ENCODE results near the gene ERC1.
"Not testable (repeated sequence)": the region's sequence is repeated elsewhere in the genome, so short reads cannot be mapped to it uniquely, and the experiment has no call there.

ERC1 gene

GRCh38 chr12:1083151-1083888 lies 92.3 kb downstream of the ERC1 start:
- DNase-seq = no peak

DNA sequence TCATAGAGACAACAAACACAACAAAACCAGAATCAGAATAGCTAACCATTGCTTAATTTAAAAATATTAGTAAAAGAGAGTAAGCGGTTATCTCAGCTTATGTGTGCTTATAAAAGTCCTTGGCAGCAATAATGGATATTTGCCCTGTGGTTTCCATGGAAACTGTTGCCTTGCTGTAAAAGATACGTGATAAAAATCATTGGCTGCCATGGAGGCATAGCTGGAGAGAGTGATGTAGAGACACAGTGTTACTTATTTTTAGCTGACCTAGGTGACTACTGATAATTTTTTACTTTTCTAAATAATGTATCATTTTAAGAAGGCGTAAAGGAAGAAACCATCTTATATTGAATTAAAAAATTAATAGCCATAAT lies 92.9 kb downstream of the ERC1 start:
- DNase-seq = peak; percentile 45

GRCh38 chr12:1091350-1091749 lies 100.3 kb downstream of the ERC1 start:
- DNase-seq = no peak

DNA sequence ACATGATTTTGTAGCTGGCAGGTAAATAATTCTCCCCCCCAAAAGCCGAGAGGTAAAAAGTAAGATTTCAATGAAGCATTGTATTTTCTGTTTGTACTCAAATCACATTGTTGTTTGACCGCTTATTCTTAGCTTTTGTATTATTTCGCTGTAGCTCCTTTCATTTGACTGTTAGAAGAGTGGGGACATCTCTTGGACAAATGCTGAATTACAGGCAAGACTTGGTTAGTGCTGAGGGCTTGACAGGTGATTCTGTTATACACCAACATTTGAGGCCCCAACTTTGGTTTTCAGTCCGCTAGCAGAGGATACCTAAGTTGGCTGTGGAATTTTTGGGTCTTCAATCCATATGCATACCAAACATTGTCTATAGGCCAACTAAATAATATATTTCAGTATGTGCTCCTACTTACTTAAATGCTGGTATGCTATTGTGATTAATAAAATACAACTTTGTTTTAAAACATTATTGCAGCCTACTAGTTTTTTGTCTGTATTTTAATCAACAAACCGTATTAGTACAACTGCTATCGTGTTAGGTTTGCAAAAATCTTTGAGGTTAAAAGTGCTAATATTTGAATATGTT lies 102.2 kb downstream of the ERC1 start:
- peak; percentile 61 for DNase-seq

- DNase-seq = no peak
These were observed 103.7 kb downstream of the ERC1 start for GRCh38 chr12:1094714-1095113.

- no peak for DNase-seq
These were observed 108.1 kb downstream of the ERC1 start for GRCh38 chr12:1099158-1099557.

DNA sequence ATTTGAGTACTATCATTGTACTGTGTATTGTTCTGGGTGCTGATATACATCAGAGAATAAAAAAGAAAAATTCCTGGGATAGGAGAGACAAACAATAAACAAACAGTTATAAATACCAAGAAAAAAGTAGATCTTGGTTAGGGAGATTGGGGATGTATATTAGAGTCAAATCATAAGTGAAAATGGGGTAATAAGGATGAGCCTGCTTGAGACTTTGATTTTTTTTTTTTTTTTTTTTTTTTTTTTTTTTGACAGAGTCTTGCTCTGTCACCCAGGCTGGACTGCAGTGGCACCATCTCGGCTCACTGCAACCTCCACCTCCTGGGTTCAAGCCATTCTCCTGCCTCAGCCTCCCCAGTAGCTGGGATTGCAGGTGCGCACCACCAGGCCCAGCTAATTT lies 108.6 kb downstream of the ERC1 start:
- not testable (repeated sequence) for DNase-seq

DNA sequence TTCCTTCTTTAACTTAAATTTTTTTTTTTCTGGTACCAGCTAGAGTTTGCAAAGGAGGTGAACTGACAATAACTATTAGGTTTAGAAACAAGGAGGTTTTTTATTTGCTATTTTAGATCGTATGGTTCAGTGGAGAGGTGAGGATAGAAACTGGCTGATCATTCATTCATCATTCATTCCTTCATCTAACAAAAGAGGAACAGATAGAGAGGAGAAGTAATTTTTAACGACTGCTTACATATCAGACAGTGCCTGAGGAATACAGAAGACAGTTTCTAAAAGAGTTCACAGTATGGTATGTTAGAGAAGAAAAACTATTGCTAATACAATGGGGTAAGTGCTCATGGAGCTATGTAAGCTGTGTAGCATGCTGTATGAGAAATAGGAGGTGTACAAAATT lies 111.1 kb downstream of the ERC1 start:
- no peak for DNase-seq

DNA sequence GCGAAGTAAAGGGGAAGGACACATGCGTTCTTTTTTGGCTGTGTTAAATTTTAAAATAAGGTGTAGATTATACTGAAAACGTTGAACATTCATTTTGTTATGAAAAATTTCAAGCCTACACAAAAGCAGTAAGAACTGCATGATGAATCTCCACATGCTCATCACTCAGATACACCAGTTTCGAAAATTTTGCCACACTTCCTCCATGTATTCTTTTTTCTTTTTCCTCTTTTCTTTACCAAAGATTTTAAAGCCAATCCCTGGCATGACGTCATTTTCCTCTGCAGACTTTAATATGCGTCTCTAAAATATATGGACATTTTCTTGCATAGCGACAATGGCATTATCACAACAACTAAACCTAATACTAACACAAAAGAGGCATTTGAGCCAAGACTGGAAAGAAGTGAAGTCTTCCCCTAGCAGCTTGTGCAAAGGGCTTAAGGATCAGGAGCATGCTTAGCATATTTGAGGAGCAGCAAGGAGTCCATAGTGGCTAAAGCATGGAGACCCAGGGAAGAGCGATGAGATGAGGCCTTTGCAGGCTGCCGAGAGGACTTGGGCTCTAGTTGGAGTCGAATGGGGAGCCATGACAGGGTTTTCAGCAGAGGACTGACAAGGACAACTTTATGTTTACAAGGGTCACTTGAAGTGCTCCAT lies 111.9 kb downstream of the ERC1 start:
- no peak for DNase-seq

DNA sequence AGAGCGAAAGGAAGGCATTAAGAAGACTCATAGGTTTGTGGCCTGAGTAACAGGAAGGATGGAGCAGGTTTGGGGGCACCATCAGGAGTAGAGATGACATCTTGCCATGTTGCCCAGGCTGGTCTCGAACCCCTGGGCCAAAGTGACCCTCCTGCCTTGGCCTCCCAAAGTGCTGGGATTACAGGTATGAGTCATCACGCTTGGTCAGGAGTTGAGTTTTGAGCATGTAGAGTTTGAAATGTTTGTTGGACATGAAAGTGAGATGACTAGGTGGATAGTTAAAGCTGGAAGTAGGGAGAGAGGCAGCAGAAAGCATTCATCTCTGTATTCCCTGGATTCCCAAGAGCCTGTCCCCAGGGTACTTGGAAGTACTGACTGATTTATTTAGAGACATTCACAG lies 112.6 kb downstream of the ERC1 start:
- DNase-seq = peak; percentile 12

DNA sequence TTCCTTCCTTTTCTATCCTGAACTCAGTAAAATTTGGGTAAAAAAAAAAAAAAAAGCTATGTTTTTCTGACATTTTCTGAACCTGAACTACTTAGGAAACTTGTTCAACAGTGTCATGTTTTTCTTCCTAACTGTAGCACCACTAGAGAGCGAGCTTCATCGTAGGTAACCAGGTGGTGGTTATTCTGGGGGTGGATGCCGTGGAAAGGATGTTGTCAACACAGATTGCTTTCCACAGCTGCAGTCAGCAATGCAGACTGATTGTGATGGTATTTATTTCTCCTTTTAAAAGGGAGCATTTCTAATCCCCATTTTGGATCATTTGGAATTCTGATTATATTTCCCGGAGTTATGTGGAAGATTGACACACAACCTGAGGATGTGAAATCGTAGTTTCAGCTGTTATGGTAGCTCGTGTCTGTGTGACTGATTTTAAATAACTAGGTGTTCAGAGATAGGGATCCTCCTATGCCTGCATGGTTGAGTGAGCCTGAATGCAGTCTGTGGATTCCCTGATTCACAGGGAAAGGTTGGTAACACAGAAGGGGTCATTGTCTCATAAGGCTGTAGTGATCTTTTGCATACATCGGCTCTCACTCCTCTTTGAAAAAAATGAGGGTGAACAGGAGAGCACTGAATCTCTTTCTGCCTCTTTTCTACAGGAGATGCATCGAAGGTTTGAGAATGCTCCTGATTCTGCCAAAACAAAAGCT lies 113.2 kb downstream of the ERC1 start:
- DNase-seq = no peak

DNA sequence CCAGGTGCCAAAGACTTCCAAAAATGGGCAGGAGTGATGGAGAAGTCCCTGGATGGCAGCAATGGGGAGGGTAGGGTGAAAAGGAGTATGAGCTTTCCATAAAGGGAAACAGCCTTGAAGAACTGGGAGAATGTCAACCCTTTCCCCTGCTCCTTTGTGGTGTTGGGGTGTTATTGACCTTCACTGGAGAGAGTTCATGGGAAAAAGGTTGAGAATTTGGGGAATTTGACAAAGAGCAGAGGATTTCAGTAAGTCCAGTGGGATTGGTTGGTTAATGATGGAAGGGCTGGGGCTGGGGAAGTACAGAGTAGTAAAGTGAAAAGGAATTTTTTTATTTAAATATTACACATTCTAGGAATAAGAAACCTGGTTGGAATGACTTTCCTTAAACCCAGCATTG lies 116.6 kb downstream of the ERC1 start:
- DNase-seq = peak; percentile 10

DNA sequence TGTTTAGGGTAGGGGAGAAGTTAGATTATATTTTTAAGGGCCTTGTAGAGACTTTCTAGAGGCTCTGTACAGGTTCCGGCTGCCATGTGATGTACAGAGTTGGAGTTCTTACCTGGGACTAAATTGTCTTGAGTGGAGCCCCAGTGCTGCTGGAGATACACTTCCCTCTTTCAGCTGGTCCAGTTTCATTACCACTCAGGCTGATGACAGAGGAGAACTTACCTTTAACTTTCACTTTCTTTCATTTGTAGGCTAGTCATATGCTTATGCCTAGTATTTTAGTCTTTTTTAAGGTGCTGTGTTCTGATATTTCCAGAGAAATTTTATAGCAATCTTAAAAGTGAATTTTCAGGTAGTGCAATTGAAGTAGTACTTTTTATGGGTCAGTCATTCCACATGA lies 117.3 kb downstream of the ERC1 start:
- DNase-seq = no peak

DNA sequence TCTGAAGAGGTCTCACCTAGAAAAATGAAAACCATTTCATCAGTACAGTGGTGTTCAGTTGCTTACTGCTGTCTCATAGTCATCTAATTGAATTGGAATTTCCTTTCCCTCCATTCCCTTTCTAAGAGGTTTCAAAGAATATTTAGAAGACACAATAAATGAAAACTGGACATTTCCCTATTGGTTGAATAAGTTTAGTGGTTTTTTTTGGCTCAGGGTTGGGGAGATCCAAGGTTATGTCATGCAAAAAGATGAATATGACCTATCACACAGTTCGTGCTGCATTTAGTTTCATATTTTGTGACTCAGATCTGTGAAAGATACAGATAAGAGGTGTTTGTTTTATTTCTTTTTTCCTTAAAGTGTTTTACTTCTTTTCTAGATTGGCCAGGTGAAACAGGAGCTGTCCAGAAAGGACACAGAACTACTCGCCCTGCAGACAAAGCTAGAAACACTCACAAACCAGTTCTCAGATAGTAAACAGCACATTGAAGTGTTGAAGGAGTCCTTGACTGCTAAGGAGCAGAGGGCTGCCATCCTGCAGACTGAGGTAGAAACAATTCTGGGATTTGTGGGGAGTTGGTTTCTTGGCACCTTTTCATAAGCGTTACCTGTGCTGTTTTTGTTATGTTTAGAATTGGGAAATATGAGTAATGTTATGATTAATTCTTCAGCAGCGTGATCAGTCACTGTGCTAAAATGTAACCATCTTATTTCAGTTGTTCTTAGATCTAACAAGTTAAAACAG lies 124.6 kb downstream of the ERC1 start:
- DNase-seq = peak; percentile 79

DNA sequence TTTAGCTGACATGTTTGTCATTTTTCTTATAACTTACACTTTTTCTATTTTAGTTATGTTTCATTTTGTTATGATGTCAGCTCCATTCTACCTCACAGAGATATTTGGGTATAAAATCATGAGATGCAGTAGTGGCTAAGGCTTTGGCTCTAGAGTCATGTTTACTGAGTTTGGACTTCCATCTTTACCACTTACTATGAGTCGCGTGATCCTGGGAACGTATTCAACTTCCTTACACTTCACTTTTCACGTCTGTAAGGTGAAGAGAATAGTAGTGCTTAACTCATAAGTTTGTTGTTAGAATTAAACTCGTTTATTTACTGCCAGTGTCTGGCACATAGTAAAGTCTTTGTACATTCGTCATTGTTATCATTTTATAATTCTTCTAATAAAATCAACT lies 126.3 kb downstream of the ERC1 start:
- DNase-seq = peak; percentile 21

GRCh38 chr12:1117970-1118563 lies 127.0 kb downstream of the ERC1 start:
- DNase-seq = peak; percentile 75

DNA sequence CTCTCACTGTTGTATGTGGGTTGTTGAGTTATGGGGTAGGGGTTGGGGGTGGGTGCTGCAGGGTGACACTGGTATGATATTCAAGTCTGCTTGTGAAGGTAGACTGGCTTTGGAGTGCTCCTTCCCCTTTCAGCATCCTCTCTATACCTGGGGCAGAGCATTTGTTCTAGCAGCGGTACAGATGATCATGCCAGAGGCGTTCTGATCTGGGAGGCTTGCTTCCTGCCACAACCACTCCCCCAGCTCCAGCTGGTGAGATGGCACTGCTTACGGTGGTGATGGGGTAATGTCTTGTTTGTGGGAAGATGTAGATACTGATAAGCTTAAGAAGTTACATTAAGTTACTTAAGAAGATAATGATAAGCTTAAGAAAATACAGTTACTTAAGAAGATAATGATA lies 131.8 kb downstream of the ERC1 start:
- DNase-seq = no peak

DNA sequence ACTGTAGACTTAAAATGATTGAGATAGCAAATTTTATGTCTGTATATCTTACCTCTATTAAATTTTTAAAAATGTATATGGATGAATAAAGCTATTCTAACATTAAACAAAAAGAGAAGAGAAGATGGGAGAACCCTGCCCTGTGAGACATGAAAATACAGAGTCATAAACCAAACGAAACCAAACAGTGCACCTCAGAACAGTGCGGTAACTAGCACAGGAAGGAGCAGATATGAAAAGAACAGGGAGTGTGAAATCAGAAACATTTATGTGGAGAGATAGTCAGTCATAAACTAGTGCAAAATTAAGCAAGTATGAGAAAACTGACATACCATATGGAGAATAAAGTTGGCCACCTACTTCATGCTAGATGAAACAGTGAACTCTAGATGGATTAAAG lies 135.1 kb downstream of the ERC1 start:
- no peak for DNase-seq

- DNase-seq = no peak
These were observed 136.0 kb downstream of the ERC1 start for GRCh38 chr12:1127021-1127420.

DNA sequence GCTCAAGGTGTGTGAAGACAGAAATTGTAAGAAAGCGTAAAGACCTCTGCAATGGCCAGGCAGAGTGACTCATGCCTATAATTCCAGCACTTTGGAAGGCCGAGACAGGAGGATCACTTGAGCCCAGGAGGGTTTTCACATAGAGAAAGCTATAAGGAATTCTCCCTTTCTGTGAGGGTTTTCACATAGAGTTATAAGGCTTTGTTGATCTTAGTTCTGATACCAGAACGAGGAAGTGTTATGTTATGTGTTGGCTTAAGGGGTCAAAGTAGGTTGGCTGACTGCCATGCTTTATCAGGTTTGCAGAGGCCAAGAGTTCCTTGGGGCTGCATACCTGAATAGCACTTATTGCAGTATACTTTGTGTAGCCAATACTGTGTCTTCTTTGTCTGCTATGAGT lies 139.1 kb downstream of the ERC1 start:
- DNase-seq = no peak

DNA sequence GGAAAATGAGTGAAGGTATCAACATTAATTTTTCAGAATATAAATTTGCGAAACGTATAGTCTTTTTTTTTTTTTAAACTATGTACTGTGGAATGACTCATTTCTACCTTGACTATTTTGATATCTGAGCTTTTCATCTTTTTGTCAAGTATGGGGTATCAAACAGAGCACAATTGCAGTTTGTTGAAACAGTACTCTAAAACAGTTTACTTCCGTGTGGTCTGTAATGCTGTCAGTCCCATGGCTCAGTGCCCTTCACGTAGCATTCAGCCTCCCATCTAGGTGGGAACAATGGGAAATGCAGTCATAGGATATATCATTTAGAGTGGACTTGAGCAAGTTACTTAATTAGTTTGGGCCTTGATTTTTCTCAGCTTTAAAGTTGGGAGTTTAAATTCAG lies 139.5 kb downstream of the ERC1 start:
- DNase-seq = no peak

DNA sequence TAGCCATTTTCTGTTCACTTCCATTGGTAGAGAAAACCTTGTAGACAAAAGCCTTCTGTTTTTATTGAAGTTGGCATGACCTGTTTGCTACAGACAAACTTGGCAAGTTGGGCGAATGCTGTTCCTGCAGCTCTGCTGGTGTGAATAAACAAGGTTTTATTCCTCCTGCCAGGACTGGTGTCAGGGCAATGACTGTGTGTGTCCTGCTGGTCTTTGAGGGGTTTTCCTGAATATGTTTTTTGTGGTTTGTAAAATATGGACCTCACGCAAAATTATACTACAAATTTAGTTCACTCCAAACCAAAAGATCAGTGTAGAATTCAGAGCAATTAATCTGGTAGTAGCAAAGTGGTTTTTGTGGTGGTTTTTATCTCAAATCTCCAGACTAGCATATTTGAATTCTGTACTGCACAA lies 140.8 kb downstream of the ERC1 start:
- no peak for DNase-seq

GRCh38 chr12:1132311-1132710 lies 141.3 kb downstream of the ERC1 start:
- DNase-seq = no peak

Data from fibroblast of upper back skin (primary cell).